IMR-90 (cell line): ENCODE results near the gene SEC31B.

Experiments used
- CEBPB ChIP-seq: IDR thresholded peaks from 2 replicates; pipeline ENCODE4 v1.6.1; 2012; ENCODE audit warnings: low read depth, low read length, improper control_type of control experiment
- CTCF ChIP-seq: conservative IDR thresholded peaks from 2 replicates; pipeline ENCODE4 v1.5.1; 2012; ENCODE audit warnings: mild to moderate bottlenecking, low read depth, low read length, improper control_type of control experiment
- MAFK ChIP-seq: IDR thresholded peaks from 2 replicates; pipeline ENCODE4 v1.6.1; 2012; ENCODE audit warnings: low read depth, low read length, improper control_type of control experiment
- POLR2A ChIP-seq: IDR thresholded peaks from 2 replicates; pipeline ENCODE4 v1.6.1; 2012; ENCODE audit warnings: mild to moderate bottlenecking, low read depth, low read length
- SMC3 ChIP-seq: fragments of 150-350 bp; IDR thresholded peaks from 2 replicates; pipeline ENCODE4 v1.6.1; 2016; ENCODE audit warnings: low read depth, mild to moderate bottlenecking, antibody characterized with exemption, low read length, moderate library complexity

DNA sequence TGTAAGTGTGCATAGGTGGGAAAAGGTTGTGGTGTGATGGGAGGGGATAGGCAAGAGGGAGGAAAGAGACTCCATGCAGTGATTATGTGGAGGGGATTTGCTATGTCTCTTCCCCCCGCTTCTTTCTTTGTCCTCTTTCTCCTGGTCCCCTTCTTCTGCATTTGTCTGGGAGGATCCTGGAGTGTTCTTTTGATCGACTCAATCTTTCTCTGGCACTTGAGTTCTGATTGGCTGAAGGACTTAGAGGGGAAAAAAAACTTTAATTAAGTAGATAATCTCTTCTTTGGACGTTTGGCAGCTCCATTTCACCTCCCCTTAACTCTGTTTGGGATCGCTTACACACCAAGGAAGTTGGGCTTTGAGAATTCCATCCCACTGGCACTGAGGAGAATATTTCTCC lies 57.0 kb downstream of the SEC31B start, which contains the start of gene WNT8B:
- TF ChIP-seq CTCF (no peak), CEBPB (no peak), MAFK (no peak), POLR2A (no peak), SMC3 (no peak)
